PC-9 (cell line): ENCODE measurements around the gene ZNF587.

Experiments used
- EZH2 ChIP-seq: fragments of 200-600 bp; sonication (generic); IDR thresholded peaks from 2 replicates; pipeline ENCODE4 v1.8.0; 2017; ENCODE audit warnings: antibody characterized with exemption, low read depth
- TF ChIP-seq, protein P1 (sequence below): fragments of 200-600 bp; sonication (generic); conservative IDR thresholded peaks from 2 replicates; pipeline ENCODE4 v1.6.1; 2017; ENCODE audit warnings: mixed run types, antibody characterized with exemption, mild to moderate bottlenecking, moderate library complexity

DNA sequence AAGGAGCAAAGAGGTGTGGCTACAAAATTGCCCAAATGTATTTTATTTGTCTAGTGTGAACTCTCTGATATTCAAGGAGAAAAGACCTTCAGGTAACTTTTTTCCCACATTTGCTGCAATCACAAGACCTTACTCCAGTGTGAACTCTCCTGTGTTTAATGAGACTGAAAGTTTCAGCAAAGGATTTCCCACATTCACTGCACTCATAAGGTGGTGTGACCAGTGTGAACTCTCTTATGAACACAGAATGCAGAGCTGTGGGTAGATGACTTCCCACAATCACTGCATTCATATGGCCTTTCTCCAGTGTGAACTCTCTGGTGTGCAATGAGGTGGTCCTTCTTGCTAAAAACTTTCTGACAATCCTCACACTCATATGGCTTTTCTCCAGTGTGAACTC lies 22.8 kb downstream of the ZNF587 start:
- TF ChIP-seq, protein P1, sequence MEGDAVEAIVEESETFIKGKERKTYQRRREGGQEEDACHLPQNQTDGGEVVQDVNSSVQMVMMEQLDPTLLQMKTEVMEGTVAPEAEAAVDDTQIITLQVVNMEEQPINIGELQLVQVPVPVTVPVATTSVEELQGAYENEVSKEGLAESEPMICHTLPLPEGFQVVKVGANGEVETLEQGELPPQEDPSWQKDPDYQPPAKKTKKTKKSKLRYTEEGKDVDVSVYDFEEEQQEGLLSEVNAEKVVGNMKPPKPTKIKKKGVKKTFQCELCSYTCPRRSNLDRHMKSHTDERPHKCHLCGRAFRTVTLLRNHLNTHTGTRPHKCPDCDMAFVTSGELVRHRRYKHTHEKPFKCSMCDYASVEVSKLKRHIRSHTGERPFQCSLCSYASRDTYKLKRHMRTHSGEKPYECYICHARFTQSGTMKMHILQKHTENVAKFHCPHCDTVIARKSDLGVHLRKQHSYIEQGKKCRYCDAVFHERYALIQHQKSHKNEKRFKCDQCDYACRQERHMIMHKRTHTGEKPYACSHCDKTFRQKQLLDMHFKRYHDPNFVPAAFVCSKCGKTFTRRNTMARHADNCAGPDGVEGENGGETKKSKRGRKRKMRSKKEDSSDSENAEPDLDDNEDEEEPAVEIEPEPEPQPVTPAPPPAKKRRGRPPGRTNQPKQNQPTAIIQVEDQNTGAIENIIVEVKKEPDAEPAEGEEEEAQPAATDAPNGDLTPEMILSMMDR: no peak
- TF ChIP-seq EZH2: no peak
